Measurements from ENCODE around the gene RTP3. TPM values are rescaled to one million over a fixed set of nuclear protein-coding genes. Genes with fewer than 3 reads are reported as not detected.

Gene RTP3
- total RNA-seq, 2 experiments from 2014 or later: not detected

DNA sequence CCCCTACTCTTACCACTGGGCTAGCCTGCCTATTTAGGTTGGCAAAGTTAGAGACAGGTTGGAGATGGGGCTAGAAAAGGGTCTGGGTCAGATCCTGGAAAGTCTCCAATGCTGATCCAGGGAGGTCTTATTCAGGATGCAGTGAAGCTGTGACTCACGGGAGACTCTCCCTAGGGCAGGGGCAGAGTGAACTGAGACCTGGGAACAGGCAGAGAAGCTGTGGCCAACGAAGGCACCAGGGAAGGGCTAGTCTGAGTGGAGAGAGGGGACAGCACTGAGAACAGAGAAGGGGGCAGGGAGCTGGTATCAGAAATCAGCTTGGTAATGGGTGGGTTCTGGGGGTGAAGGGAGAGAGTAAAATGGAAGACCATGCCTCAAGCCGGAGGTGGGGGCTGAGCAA is 35.3 kb upstream of the RTP3 start:
- DNase-seq: no peak
- H3K27me3 Mint-ChIP-seq (ENCODE audit: low read depth): peaks cover 66% of the 10 kb centered on the region
- H3K9me3 Mint-ChIP-seq (ENCODE audit: insufficient read depth): no peaks in the 10 kb centered on the region
- ChIA-PET CTCF (interaction anchor here (1.1 to 3.1 kb wide), 3 partner anchors 10 to 26 kb away, joined by 3 to 16 read pairs (median 4); no protein-coding TSS in a partner anchor), POLR2A (no interaction called here)
- ATAC-seq: no peak
- no peak overlapping the region for H3K4me3 Mint-ChIP-seq
- no peak overlapping the region for H3K27ac Mint-ChIP-seq
- no peaks in the 10 kb centered on the region for H3K36me3 Mint-ChIP-seq (ENCODE audit: low read depth)
- peaks cover 13% of the 10 kb centered on the region for H3K4me1 Mint-ChIP-seq (ENCODE audit: low read depth)

DNA sequence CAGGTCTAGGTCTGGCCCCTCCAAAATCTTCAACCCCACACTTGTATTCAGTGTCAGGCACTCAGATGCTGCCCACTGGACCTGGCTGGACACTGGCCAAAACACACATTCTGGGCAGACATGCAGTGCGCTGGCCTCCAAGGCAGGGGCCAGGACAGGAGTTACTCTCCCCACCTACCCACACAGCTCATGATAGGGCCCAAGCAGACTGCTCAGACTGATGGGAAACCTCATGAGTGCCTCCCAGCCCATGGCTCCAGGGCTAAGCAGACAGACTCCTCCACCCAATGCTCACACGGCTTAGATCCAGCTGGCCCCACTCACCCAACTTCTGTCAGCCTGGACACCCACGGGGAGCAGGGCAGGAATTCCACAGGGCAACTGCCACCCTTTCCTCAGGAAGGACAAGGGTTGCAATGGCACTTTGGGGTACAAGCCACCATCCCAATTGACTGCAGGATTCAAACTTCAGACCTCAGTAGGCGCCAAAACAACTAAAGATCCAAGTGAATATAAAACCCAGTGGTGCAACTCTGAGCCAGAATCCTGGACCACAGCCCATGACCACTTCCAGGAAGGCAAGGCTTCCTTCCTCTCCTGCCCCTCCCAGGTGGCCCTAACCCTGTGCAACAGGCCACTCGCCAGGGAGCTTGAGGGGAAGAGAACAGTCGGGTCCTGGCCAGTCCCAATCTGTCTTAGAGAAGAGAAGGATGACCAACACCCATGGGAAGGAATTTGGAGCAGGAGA is 34.5 kb upstream of the RTP3 start:
- no peak overlapping the region for H3K4me3 Mint-ChIP-seq
- ATAC-seq: no peak
- CTCF ChIA-PET: interaction anchor here (3.1 kb wide), 1 partner anchor 26 kb away, joined by 16 read pairs; no protein-coding TSS in a partner anchor
- no peaks in the 10 kb centered on the region for H3K36me3 Mint-ChIP-seq (ENCODE audit: low read depth)
- H3K9me3 Mint-ChIP-seq (ENCODE audit: insufficient read depth): no peaks in the 10 kb centered on the region
- peaks cover 66% of the 10 kb centered on the region for H3K27me3 Mint-ChIP-seq (ENCODE audit: low read depth)
- POLR2A ChIA-PET: no interaction called here
- no peak for DNase-seq
- H3K4me1 Mint-ChIP-seq (ENCODE audit: low read depth): peaks cover 13% of the 10 kb centered on the region
- H3K27ac Mint-ChIP-seq: no peak overlapping the region

GRCh38 chr3:46463868-46464241 is 33.9 kb upstream of the RTP3 start:
- DNase-seq: no peak
- POLR2A ChIA-PET: no interaction called here
- no peaks in the 10 kb centered on the region for H3K36me3 Mint-ChIP-seq (ENCODE audit: low read depth)
- no peak for ATAC-seq
- H3K27me3 Mint-ChIP-seq (ENCODE audit: low read depth): peaks cover 66% of the 10 kb centered on the region
- CTCF ChIA-PET: interaction anchor here (3.1 kb wide), 1 partner anchor 25 kb away, joined by 16 read pairs; no protein-coding TSS in a partner anchor
- H3K4me3 Mint-ChIP-seq: no peak overlapping the region
- no peaks in the 10 kb centered on the region for H3K9me3 Mint-ChIP-seq (ENCODE audit: insufficient read depth)
- H3K4me1 Mint-ChIP-seq (ENCODE audit: low read depth): peaks cover 13% of the 10 kb centered on the region
- no peak overlapping the region for H3K27ac Mint-ChIP-seq

- H3K27me3 Mint-ChIP-seq (ENCODE audit: low read depth): peaks cover 64% of the 10 kb centered on the region
- no peak within 1 kb of the TSS for H3K27ac Mint-ChIP-seq
- H3K4me3 Mint-ChIP-seq: no peak within 1 kb of the TSS
- H3K4me1 Mint-ChIP-seq (ENCODE audit: low read depth): peaks cover 13% of the 10 kb centered on the region
- DNase-seq (no peak), ATAC-seq (no peak)
- ChIA-PET POLR2A (interaction anchor here (0.6 kb wide), 1 partner anchor 714 kb away, joined by 6 read pairs; no protein-coding TSS in a partner anchor), CTCF (interaction anchor here (1.4 to 3.1 kb wide), 2 partner anchors 24 kb away, joined by 7 to 16 read pairs; no protein-coding TSS in a partner anchor)
- H3K9me3 Mint-ChIP-seq (ENCODE audit: insufficient read depth): no peaks in the 10 kb centered on the region
- H3K36me3 Mint-ChIP-seq (ENCODE audit: low read depth): no peaks in the 10 kb centered on the region
Measured at GRCh38 chr3:46464326-46465195, 33.2 kb upstream of the RTP3 start, which contains the start of gene LTF. Gene LTF (minus strand): TSS chr3:46464905. CDS start chr3:46464867, 38 bp downstream.

DNA sequence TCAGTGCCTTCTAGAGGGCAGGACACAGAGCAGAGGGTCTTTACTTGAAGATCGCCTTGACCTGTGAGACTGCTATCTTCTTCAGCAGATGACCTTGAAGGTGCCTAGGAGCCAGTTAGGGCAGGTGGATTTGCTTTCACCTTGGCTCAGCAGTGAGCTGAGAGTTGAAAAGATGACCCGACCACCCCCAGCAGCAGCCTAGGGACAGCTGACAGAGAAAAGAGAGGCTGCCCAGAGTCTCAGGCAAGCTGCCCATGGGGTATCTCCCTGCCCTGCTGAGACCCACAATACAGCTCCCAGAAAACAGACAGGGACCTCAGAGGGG is 32.6 kb upstream of the RTP3 start:
- H3K27ac Mint-ChIP-seq: no peak overlapping the region
- ChIA-PET POLR2A (interaction anchor here (0.6 kb wide), 1 partner anchor 713 kb away, joined by 6 read pairs; no protein-coding TSS in a partner anchor), CTCF (interaction anchor here (1.4 kb wide), 1 partner anchor 24 kb away, joined by 7 read pairs; no protein-coding TSS in a partner anchor)
- no peak for ATAC-seq
- no peak overlapping the region for H3K4me3 Mint-ChIP-seq
- peaks cover 61% of the 10 kb centered on the region for H3K27me3 Mint-ChIP-seq (ENCODE audit: low read depth)
- peaks cover 13% of the 10 kb centered on the region for H3K4me1 Mint-ChIP-seq (ENCODE audit: low read depth)
- no peaks in the 10 kb centered on the region for H3K36me3 Mint-ChIP-seq (ENCODE audit: low read depth)
- H3K9me3 Mint-ChIP-seq (ENCODE audit: insufficient read depth): no peaks in the 10 kb centered on the region
- DNase-seq: no peak

GRCh38 chr3:46466273-46466672 is 31.5 kb upstream of the RTP3 start:
- ChIA-PET CTCF (interaction anchor here (1.4 kb wide), 1 partner anchor 22 kb away, joined by 7 read pairs; no protein-coding TSS in a partner anchor), POLR2A (no interaction called here)
- ATAC-seq (no peak), DNase-seq (no peak)
- Mint-ChIP-seq H3K9me3 (ENCODE audit: insufficient read depth) (no peaks in the 10 kb centered on the region), H3K4me3 (no peak overlapping the region), H3K27ac (no peak overlapping the region), H3K4me1 (ENCODE audit: low read depth) (peaks cover 13% of the 10 kb centered on the region), H3K36me3 (ENCODE audit: low read depth) (no peaks in the 10 kb centered on the region), H3K27me3 (ENCODE audit: low read depth) (peaks cover 51% of the 10 kb centered on the region)

GRCh38 chr3:46466871-46467403 is 30.8 kb upstream of the RTP3 start:
- CTCF ChIA-PET: no interaction called here
- Mint-ChIP-seq H3K9me3 (ENCODE audit: insufficient read depth) (no peaks in the 10 kb centered on the region), H3K27ac (no peak overlapping the region), H3K36me3 (ENCODE audit: low read depth) (no peaks in the 10 kb centered on the region), H3K4me1 (ENCODE audit: low read depth) (peaks cover 13% of the 10 kb centered on the region), H3K27me3 (ENCODE audit: low read depth) (peaks cover 47% of the 10 kb centered on the region), H3K4me3 (no peak overlapping the region)
- POLR2A ChIA-PET: no interaction called here
- DNase-seq (no peak), ATAC-seq (no peak)

DNA sequence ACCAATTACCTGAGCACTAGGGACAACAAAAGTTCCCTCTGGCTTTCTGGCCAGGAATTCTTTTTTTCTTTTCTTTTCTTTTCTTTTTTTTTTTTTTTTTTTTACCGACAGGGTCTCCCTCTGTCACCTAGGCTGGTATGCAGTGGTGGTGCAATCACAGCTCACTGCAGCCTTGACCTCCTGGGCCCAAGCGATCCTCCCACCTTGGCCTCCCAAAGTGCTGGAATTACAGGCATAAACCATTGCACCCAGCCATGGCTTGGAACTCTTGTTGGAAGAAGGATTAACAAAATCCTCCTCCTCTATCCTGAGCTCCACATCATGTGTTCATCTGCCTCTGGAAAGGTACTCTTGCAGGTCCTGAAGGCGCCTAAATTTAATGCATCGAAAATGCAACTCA is 30.2 kb upstream of the RTP3 start:
- ATAC-seq: no peak
- CTCF ChIA-PET: interaction anchor here (10.9 kb wide), 1 partner anchor 21 kb away, joined by 69 read pairs; no protein-coding TSS in a partner anchor

GRCh38 chr3:46468753-46469600 is 28.8 kb upstream of the RTP3 start:
- Mint-ChIP-seq H3K27me3 (ENCODE audit: low read depth) (peaks cover 44% of the 10 kb centered on the region), H3K4me3 (no peak overlapping the region), H3K27ac (no peak overlapping the region), H3K9me3 (ENCODE audit: insufficient read depth) (peaks cover 4% of the 10 kb centered on the region), H3K4me1 (ENCODE audit: low read depth) (peaks cover 7% of the 10 kb centered on the region), H3K36me3 (ENCODE audit: low read depth) (no peaks in the 10 kb centered on the region)
- POLR2A ChIA-PET: no interaction called here
- CTCF ChIA-PET: interaction anchor here (10.9 kb wide), 1 partner anchor 19 kb away, joined by 69 read pairs; no protein-coding TSS in a partner anchor
- DNase-seq: no peak
- no peak for ATAC-seq

More for the DNA sequence above, 30.2 kb upstream of the RTP3 start:
- peaks cover 45% of the 10 kb centered on the region for H3K27me3 Mint-ChIP-seq (ENCODE audit: low read depth)
- H3K36me3 Mint-ChIP-seq (ENCODE audit: low read depth): no peaks in the 10 kb centered on the region
- no peak for DNase-seq
- no peak overlapping the region for H3K27ac Mint-ChIP-seq
- H3K4me1 Mint-ChIP-seq (ENCODE audit: low read depth): peaks cover 13% of the 10 kb centered on the region
- H3K9me3 Mint-ChIP-seq (ENCODE audit: insufficient read depth): no peaks in the 10 kb centered on the region
- POLR2A ChIA-PET: no interaction called here
- H3K4me3 Mint-ChIP-seq: no peak overlapping the region

GRCh38 chr3:46469680-46470357 is 28.0 kb upstream of the RTP3 start:
- peaks cover 12% of the 10 kb centered on the region for H3K9me3 Mint-ChIP-seq (ENCODE audit: insufficient read depth)
- POLR2A ChIA-PET: no interaction called here
- H3K27ac Mint-ChIP-seq: no peak overlapping the region
- ATAC-seq: no peak
- DNase-seq: no peak
- CTCF ChIA-PET: interaction anchor here (1.3 to 10.9 kb wide), 2 partner anchors 19 to 160 kb away, joined by 3 to 69 read pairs; no protein-coding TSS in a partner anchor
- no peak overlapping the region for H3K4me3 Mint-ChIP-seq
- H3K36me3 Mint-ChIP-seq (ENCODE audit: low read depth): no peaks in the 10 kb centered on the region
- peaks cover 2% of the 10 kb centered on the region for H3K4me1 Mint-ChIP-seq (ENCODE audit: low read depth)
- H3K27me3 Mint-ChIP-seq (ENCODE audit: low read depth): peaks cover 44% of the 10 kb centered on the region
